H1 (cell line): Measurements from ENCODE around the gene HLX. TPM values are rescaled to one million over a fixed set of nuclear protein-coding genes. Genes with fewer than 3 reads are reported as not detected.

ENCODE experiments used
- BACH1 ChIP-seq: IDR thresholded peaks from 2 replicates; pipeline ENCODE4 v1.6.1; 2012; ENCODE audit warnings: low read length, improper control_type of control experiment
- BCL11A ChIP-seq, 2 experiments: IDR thresholded peaks; one replicate each; pipeline ENCODE4 v1.6.1; 2011; ENCODE audit warnings: low read depth in 2 of 2, low read length in 2 of 2, mild to moderate bottlenecking in 2 of 2
- CHD1 ChIP-seq: IDR thresholded peaks from 2 replicates; pipeline ENCODE4 v1.6.1; 2012; ENCODE audit warnings: low read depth, low read length, improper control_type of control experiment
- EGR1 ChIP-seq: IDR thresholded peaks from 2 replicates; pipeline ENCODE4 v1.6.1; 2011; ENCODE audit warnings: low read depth, low read length, borderline replicate concordance
- EP300 ChIP-seq, 2 experiments: IDR thresholded peaks; 1 replicate in 1 of 2; 2 replicates in 1 of 2; pipeline ENCODE4 v1.6.1; 2011 to 2012; ENCODE audit warnings: low read depth in 2 of 2, low read length in 2 of 2, mild to moderate bottlenecking in 2 of 2, borderline replicate concordance in 1 of 2, inconsistent platforms in 1 of 2, moderate library complexity in 1 of 2
- EZH2 ChIP-seq: fragments of 200-600 bp; sonication (generic); IDR thresholded peaks from 2 replicates; pipeline ENCODE4 v1.7.1; 2012; ENCODE audit warnings: low read depth, mild to moderate bottlenecking, moderate library complexity, low read length, inconsistent platforms; ENCODE audit not compliant: severe bottlenecking
- GABPA ChIP-seq: IDR thresholded peaks from 2 replicates; pipeline ENCODE4 v1.6.1; 2011; ENCODE audit warnings: mild to moderate bottlenecking, low read length, moderate library complexity, borderline replicate concordance; ENCODE audit not compliant: insufficient read depth
- HDAC2 ChIP-seq, 2 experiments: fragments of 300-600 bp in 1 of 2; sonication (generic) in 1 of 2; IDR thresholded peaks; 2 replicates each; pipeline ENCODE4 v1.6.1; 2011 to 2012; ENCODE audit warnings: low read depth in 2 of 2, low read length in 2 of 2, mild to moderate bottlenecking in 2 of 2, moderate library complexity in 2 of 2, borderline replicate concordance in 1 of 2, inconsistent platforms in 1 of 2
- HDAC6 ChIP-seq: IDR thresholded peaks from one replicate; pipeline ENCODE4 v1.7.1; 2012; ENCODE audit warnings: low read depth, mild to moderate bottlenecking, inconsistent platforms, low read length, moderate library complexity
- KDM1A ChIP-seq: fragments of 200-600, 300-600 bp; sonication (generic); IDR thresholded peaks from 2 replicates; pipeline ENCODE4 v1.7.1; 2016; ENCODE audit warnings: mild to moderate bottlenecking, low read length, borderline replicate concordance
- KDM4A ChIP-seq: IDR thresholded peaks from one replicate; pipeline ENCODE4 v1.7.1; 2012; ENCODE audit warnings: low read depth, mild to moderate bottlenecking, moderate library complexity, low read length, inconsistent platforms; ENCODE audit not compliant: severe bottlenecking
- MAFK ChIP-seq: IDR thresholded peaks from 2 replicates; pipeline ENCODE4 v1.6.1; 2012; ENCODE audit warnings: low read depth, mild to moderate bottlenecking, improper control_type of control experiment, low read length
- NANOG ChIP-seq: IDR thresholded peaks from 2 replicates; pipeline ENCODE4 v1.6.1; 2011; ENCODE audit warnings: low read length, low read depth, mild to moderate bottlenecking, inconsistent platforms; ENCODE audit not compliant: insufficient read depth, poor library complexity, severe bottlenecking
- POLR2A ChIP-seq, 2 experiments: IDR thresholded peaks; 1 replicate in 1 of 2; 2 replicates in 1 of 2; pipeline ENCODE4 v1.6.1; 2011; ENCODE audit warnings: low read depth in 2 of 2, low read length in 2 of 2, mild to moderate bottlenecking in 2 of 2; ENCODE audit errors: control extremely low read depth in 1 of 2
- RBBP5 ChIP-seq: IDR thresholded peaks from 2 replicates; pipeline ENCODE4 v1.7.1; 2012; ENCODE audit warnings: low read depth, mild to moderate bottlenecking, inconsistent platforms, low read length, moderate library complexity, borderline replicate concordance
- SP1 ChIP-seq: IDR thresholded peaks from 2 replicates; pipeline ENCODE4 v1.6.1; 2011; ENCODE audit warnings: low read depth, low read length
- SUZ12 ChIP-seq: fragments of 200-600 bp; sonication (generic); IDR thresholded peaks from 2 replicates; pipeline ENCODE4 v1.6.1; 2012; ENCODE audit warnings: mild to moderate bottlenecking, inconsistent platforms, low read length, moderate library complexity, mixed read lengths
- YY1 ChIP-seq: IDR thresholded peaks from 2 replicates; pipeline ENCODE4 v1.6.1; 2011; ENCODE audit warnings: low read depth, mild to moderate bottlenecking, low read length
- polyA plus RNA-seq, 7 experiments: library from polyadenylated mRNA; depleted of rRNA in 3 of 7; stranded (reverse) in 5 of 7; unstranded in 2 of 7; fragments of >200 nt in 5 of 7; fragments of 200-250 nt in 2 of 7; gene quantifications; 1 replicate in 5 of 7; 2 replicates in 1 of 7; 4 replicates in 1 of 7; pipeline versions ENCODE4 v1.2.1 to v1.2.3, GENCODE V29; 2011 to 2013; ENCODE audit warnings: missing spikeins in 2 of 7, mixed read lengths in 2 of 7
- total RNA-seq: library from RNA; stranded (reverse); fragmentation: NEBNext Ultra II Directional; extraction: Animal tissue kit (Norgen Biotek cat#: 25700); gene quantifications from 2 replicates; pipeline ENCODE4 v1.2.1, GENCODE V29; 2021
- TF ChIP-seq, protein P1 (sequence below): IDR thresholded peaks from 2 replicates; pipeline ENCODE4 v1.6.1; 2012; ENCODE audit warnings: inconsistent platforms
- TF ChIP-seq, protein P2 (sequence below): IDR thresholded peaks from 2 replicates; pipeline ENCODE4 v1.6.1; 2012; ENCODE audit warnings: inconsistent platforms

HLX gene
- total and polyA plus RNA-seq, 2 of the 8 experiments (the other 6 are each of a cell fraction or from before 2014, with no cell fraction given) = 0.11 to 0.30 TPM

DNA sequence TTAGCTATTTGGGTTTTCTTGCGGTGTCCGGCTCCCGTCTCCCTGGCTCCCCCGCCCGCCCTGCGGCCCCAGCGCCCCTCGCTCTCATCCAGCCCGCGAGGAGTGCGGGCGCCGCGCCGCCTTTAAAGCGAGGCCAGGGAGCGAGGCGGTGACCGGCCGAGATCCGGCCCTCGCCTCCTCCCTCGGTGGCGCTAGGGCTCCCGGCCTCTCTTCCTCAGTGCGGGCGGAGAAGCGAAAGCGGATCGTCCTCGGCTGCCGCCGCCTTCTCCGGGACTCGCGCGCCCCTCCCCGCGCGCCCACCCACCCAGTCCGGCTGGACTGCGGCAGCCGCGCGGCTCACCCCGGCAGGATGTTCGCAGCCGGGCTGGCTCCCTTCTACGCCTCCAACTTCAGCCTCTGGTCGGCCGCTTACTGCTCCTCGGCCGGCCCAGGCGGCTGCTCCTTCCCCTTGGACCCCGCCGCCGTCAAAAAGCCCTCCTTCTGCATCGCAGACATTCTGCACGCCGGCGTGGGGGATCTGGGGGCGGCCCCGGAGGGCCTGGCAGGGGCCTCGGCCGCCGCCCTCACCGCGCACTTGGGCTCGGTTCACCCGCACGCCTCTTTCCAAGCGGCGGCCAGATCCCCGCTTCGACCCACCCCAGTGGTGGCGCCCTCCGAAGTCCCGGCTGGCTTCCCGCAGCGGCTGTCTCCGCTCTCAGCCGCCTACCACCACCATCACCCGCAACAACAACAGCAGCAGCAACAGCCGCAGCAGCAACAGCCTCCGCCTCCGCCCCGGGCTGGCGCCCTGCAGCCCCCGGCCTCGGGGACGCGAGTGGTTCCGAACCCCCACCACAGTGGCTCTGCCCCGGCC, 492 bp downstream of the HLX start (continued):
- TF ChIP-seq SUZ12 = peak; percentile 73
- no peak for TF ChIP-seq POLR2A (IDR thresholded peaks at IDR 0.05; ENCODE audit: control extremely low read depth in 1 of 2, low read depth in 2 of 2, low read length in 2 of 2)
- TF ChIP-seq RBBP5 = 0 out of 2 replicates have a peak, but pooled peaks have one; percentile 62
- TF ChIP-seq, protein P1, sequence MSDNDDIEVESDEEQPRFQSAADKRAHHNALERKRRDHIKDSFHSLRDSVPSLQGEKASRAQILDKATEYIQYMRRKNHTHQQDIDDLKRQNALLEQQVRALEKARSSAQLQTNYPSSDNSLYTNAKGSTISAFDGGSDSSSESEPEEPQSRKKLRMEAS = no peak; the same call in 1 of the 2 replicates
- no peak for TF ChIP-seq EP300 (IDR thresholded peaks at IDR 0.05; ENCODE audit: borderline replicate concordance in 1 of 2, low read depth in 2 of 2, low read length in 2 of 2)
- TF ChIP-seq SP1 = no peak
- TF ChIP-seq, protein P2, sequence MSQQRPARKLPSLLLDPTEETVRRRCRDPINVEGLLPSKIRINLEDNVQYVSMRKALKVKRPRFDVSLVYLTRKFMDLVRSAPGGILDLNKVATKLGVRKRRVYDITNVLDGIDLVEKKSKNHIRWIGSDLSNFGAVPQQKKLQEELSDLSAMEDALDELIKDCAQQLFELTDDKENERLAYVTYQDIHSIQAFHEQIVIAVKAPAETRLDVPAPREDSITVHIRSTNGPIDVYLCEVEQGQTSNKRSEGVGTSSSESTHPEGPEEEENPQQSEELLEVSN = 0 out of 2 replicates have a peak, but pooled peaks have one; percentile 20
- TF ChIP-seq KDM4A = peak; percentile 14
- TF ChIP-seq EZH2 = peak; percentile 70
- TF ChIP-seq EGR1 = peak; percentile 39; the same call in 1 of the 2 replicates
- TF ChIP-seq YY1 = no peak
- TF ChIP-seq HDAC2 (IDR thresholded peaks at IDR 0.05; ENCODE audit: borderline replicate concordance in 1 of 2, low read depth in 2 of 2, low read length in 2 of 2) = no peak
- TF ChIP-seq CHD1 = no peak
- TF ChIP-seq HDAC6 = no peak
- TF ChIP-seq MAFK = no peak
- TF ChIP-seq BCL11A (IDR thresholded peaks at IDR 0.05; ENCODE audit: low read depth in 2 of 2, low read length in 2 of 2) = no peak
- no peak for TF ChIP-seq KDM1A
- TF ChIP-seq BACH1 = no peak
- TF ChIP-seq NANOG = no peak
- no peak for TF ChIP-seq GABPA
